Thyroid gland (tissue), 4 donors: ENCODE results near the gene AIG1.

Experiments
- POLR2A ChIP-seq, 2 donors: fragments of 450-650 bp; IDR thresholded peaks; one replicate each; pipeline ENCODE4 v1.6.1; 2017; ENCODE audit warnings: antibody characterized with exemption in 2 of 2, mild to moderate bottlenecking in 2 of 2, moderate library complexity in 1 of 2
- TF ChIP-seq, protein P1 (sequence below), 6 experiments: fragments of 200-600 bp in 3 of 6; fragments of 450-650 bp in 3 of 6; sonication (generic) in 3 of 6; IDR thresholded peaks; one replicate each; pipeline ENCODE4 v1.5.1; 2016 to 2019; ENCODE audit warnings: antibody characterized with exemption in 6 of 6, mild to moderate bottlenecking in 2 of 6, inconsistent platforms in 1 of 6, moderate library complexity in 1 of 6

DNA sequence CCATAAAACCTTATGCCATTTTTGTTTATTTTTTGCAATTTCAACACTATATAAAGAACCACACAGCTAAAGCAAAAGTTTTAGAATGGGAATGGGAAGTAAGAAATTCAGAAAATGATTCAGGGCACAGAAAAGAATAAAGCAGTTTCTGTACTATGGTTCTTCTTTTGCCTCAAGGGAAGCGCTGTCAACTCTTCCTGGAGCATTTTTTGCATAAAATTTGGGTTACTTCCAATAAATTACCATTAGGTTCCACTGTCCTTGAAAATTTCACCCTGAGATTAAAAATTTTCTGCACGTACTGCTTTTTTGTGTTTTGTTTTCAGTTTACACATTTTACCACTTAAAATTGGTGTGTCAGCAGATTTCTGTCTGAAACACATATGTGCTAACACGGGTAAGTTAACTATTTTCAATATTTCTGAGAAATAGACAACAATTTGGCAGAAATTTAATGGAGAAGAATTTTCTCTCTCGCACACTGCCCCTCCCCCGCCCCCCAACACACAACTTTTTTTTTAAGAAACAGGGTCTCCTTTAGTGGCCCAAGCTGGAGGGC is 310.2 kb downstream of the AIG1 start:
- TF ChIP-seq, protein P1, sequence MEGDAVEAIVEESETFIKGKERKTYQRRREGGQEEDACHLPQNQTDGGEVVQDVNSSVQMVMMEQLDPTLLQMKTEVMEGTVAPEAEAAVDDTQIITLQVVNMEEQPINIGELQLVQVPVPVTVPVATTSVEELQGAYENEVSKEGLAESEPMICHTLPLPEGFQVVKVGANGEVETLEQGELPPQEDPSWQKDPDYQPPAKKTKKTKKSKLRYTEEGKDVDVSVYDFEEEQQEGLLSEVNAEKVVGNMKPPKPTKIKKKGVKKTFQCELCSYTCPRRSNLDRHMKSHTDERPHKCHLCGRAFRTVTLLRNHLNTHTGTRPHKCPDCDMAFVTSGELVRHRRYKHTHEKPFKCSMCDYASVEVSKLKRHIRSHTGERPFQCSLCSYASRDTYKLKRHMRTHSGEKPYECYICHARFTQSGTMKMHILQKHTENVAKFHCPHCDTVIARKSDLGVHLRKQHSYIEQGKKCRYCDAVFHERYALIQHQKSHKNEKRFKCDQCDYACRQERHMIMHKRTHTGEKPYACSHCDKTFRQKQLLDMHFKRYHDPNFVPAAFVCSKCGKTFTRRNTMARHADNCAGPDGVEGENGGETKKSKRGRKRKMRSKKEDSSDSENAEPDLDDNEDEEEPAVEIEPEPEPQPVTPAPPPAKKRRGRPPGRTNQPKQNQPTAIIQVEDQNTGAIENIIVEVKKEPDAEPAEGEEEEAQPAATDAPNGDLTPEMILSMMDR (IDR thresholded peaks at IDR 0.05): no peak
- no peak for TF ChIP-seq POLR2A (IDR thresholded peaks at IDR 0.05)
